HCT116 (cell line): ENCODE data around the gene MRPL33. TPM values are rescaled to one million over a fixed set of nuclear protein-coding genes. Genes with fewer than 3 reads are reported as not detected.

Source experiments
- ATAC-seq: fragments of 200-7000 bp; cut with Tn5 transposase; 2 replicates; pipeline ENCODE4 v1.9.1; 2020; ENCODE audit warnings: mild to moderate bottlenecking, moderate library complexity
- BruUV-seq: library from RNA; stranded (reverse); fragments of 400-500 nt; replicated peaks from 2 replicates; lab custom pipeline; 2021; lab: Mats Ljungman, UMichigan
- CTCF ChIA-PET: fragments of 300-600 bp; sonication (Branson Sonifier 250); formaldehyde crosslinking; loops from one replicate; lab custom pipeline; 2021; ENCODE audit warnings: antibody characterized with exemption; lab: Charles Lee
- POLR2A ChIA-PET: fragments of 300-600, 350-600 bp; sonication (Branson Sonifier 250); formaldehyde crosslinking; loops from one replicate; lab custom pipeline; 2021; ENCODE audit warnings: antibody characterized with exemption; lab: Charles Lee
- RAD21 ChIA-PET, 2 experiments: fragments of 300-600 bp; sonication (Branson Sonifier 250); formaldehyde crosslinking; loops; one replicate each; lab custom pipeline; 2023; ENCODE audit warnings: low total read pairs in 2 of 2; ENCODE audit not compliant: uncharacterized antibody in 2 of 2, unreplicated experiment in 2 of 2, low non-redundant PET in 1 of 2; lab: Charles Lee
- DNase-seq: peaks from one replicate; pipeline ENCODE4 v3.0.0-alpha.2; 2010; ENCODE audit warnings: low read depth, low spot score
- H2AFZ ChIP-seq: fragments of 200-600 bp; shearing (Covaris generic), sonication (generic); 2 replicates; pipeline ENCODE4 v1.6.1; 2017; ENCODE audit warnings: low read depth, mixed run types, mixed read lengths, antibody characterized with exemption, low read length; ENCODE audit not compliant: poor library complexity, severe bottlenecking
- H3K27ac ChIP-seq: 2 replicates; pipeline ENCODE4 v1.5.1; 2012; ENCODE audit warnings: low read depth, low read length
- H3K27me3 ChIP-seq: fragments of 200-600 bp; sonication (generic); 2 replicates; pipeline ENCODE4 v1.6.1; 2016; ENCODE audit warnings: mixed run types, low read length, mixed read lengths; ENCODE audit not compliant: insufficient read depth
- H3K36me3 ChIP-seq, 2 experiments: fragments of 200-500 bp in 1 of 2; fragments of 200-600 bp in 1 of 2; sonication (Bioruptor generic) in 1 of 2; sonication (generic) in 1 of 2; 2 replicates each; pipeline versions ENCODE4 v1.5.1 to v1.6.1; 2014 to 2016; ENCODE audit warnings: low read length in 2 of 2, inconsistent platforms in 1 of 2, mixed read lengths in 1 of 2, mixed run types in 1 of 2; ENCODE audit not compliant: insufficient read depth in 2 of 2, control insufficient read depth in 1 of 2
- H3K4me1 ChIP-seq, 2 experiments: fragments of 200-600 bp in 1 of 2; sonication (generic) in 1 of 2; 2 replicates each; pipeline versions ENCODE4 v1.5.1 to v1.6.1; 2012 to 2017; ENCODE audit warnings: low read length in 2 of 2, inconsistent platforms in 1 of 2, mild to moderate bottlenecking in 1 of 2, mixed read lengths in 1 of 2, mixed run types in 1 of 2, moderate library complexity in 1 of 2; ENCODE audit not compliant: insufficient read depth in 2 of 2, control insufficient read depth in 1 of 2
- H3K4me2 ChIP-seq: fragments of 200-600 bp; sonication (generic); 2 replicates; pipeline ENCODE4 v1.6.1; 2017; ENCODE audit warnings: mixed run types, low read length, mixed read lengths
- H3K4me3 ChIP-seq, 2 experiments: fragments of 200-600 bp in 1 of 2; sonication (generic) in 1 of 2; replicated peaks in 1 of 2; 2 replicates each; pipeline ENCODE4 v1.5.1; 2011 to 2016; ENCODE audit warnings: low read length in 2 of 2, control low read depth in 1 of 2, low read depth in 1 of 2, mild to moderate bottlenecking in 1 of 2, mixed read lengths in 1 of 2, mixed run types in 1 of 2
- H3K79me2 ChIP-seq: fragments of 200-600 bp; sonication (generic); 2 replicates; pipeline ENCODE4 v1.6.1; 2017; ENCODE audit warnings: mild to moderate bottlenecking, mixed run types, low read length, moderate library complexity, mixed read lengths; ENCODE audit not compliant: insufficient read depth
- H3K9ac ChIP-seq: fragments of 200-600 bp; sonication (generic); 2 replicates; pipeline ENCODE4 v1.6.1; 2016; ENCODE audit warnings: low read length, mixed read lengths
- H3K9me2 ChIP-seq: fragments of 200-600 bp; sonication (generic), shearing (Covaris generic); 2 replicates; pipeline ENCODE4 v1.6.1; 2017; ENCODE audit warnings: mixed run types, mild to moderate bottlenecking, moderate library complexity; ENCODE audit not compliant: insufficient read depth
- H3K9me3 ChIP-seq, 2 experiments: fragments of 200-500 bp in 1 of 2; fragments of 200-600 bp in 1 of 2; sonication (Bioruptor generic) in 1 of 2; sonication (generic) in 1 of 2; 2 replicates each; pipeline ENCODE4 v1.6.1; 2014 to 2017; ENCODE audit warnings: low read length in 2 of 2, mixed read lengths in 2 of 2, inconsistent platforms in 1 of 2, low read depth in 1 of 2, mild to moderate bottlenecking in 1 of 2, mixed run types in 1 of 2, moderate library complexity in 1 of 2; ENCODE audit not compliant: control insufficient read depth in 1 of 2, insufficient read depth in 1 of 2
- H4K20me1 ChIP-seq: fragments of 200-600 bp; sonication (generic), shearing (Covaris generic); 2 replicates; pipeline ENCODE4 v1.6.1; 2017; ENCODE audit warnings: mixed run types, mild to moderate bottlenecking, moderate library complexity; ENCODE audit not compliant: insufficient read depth
- ATF3 ChIP-seq: IDR thresholded peaks from 2 replicates; pipeline ENCODE4 v1.6.1; 2012
- CBX3 ChIP-seq: IDR thresholded peaks from 2 replicates; pipeline ENCODE4 v1.6.1; 2012; ENCODE audit warnings: low read depth
- CEBPB ChIP-seq: IDR thresholded peaks from 2 replicates; pipeline ENCODE4 v1.6.1; 2012; ENCODE audit warnings: low read depth
- CTCF ChIP-seq, 3 experiments: fragments of 200-600 bp in 1 of 3; sonication (generic) in 1 of 3; IDR thresholded peaks in 2 of 3; conservative IDR thresholded peaks in 1 of 3; 2 replicates each; pipeline ENCODE4 v1.5.1; 2012 to 2017; ENCODE audit warnings: low read depth in 2 of 3, low read length in 2 of 3, antibody characterized with exemption in 1 of 3, borderline replicate concordance in 1 of 3, control low read depth in 1 of 3, mild to moderate bottlenecking in 1 of 3, mixed read lengths in 1 of 3, mixed run types in 1 of 3, moderate library complexity in 1 of 3; ENCODE audit not compliant: insufficient read depth in 1 of 3
- EGR1 ChIP-seq: IDR thresholded peaks from 2 replicates; pipeline ENCODE4 v1.6.1; 2012; ENCODE audit warnings: low read depth
- ELF1 ChIP-seq: IDR thresholded peaks from 2 replicates; pipeline ENCODE4 v1.6.1; 2012; ENCODE audit warnings: low read depth, borderline replicate concordance
- EZH2phosphoT487 ChIP-seq: fragments of 200-600 bp; IDR thresholded peaks from 2 replicates; pipeline ENCODE4 v1.6.1; 2018; ENCODE audit warnings: antibody characterized with exemption, borderline replicate concordance
- FOSL1 ChIP-seq: IDR thresholded peaks from 2 replicates; pipeline ENCODE4 v1.6.1; 2012; ENCODE audit warnings: low read depth
- MAX ChIP-seq: IDR thresholded peaks from 2 replicates; pipeline ENCODE4 v1.6.1; 2012
- POLR2A ChIP-seq: IDR thresholded peaks from 2 replicates; pipeline ENCODE4 v1.7.0; 2011; ENCODE audit warnings: borderline replicate concordance; ENCODE audit not compliant: insufficient read depth, insufficient read length; ENCODE audit errors: extremely low read depth
- POLR2AphosphoS5 ChIP-seq: IDR thresholded peaks from 2 replicates; pipeline ENCODE4 v1.6.1; 2011; ENCODE audit warnings: mild to moderate bottlenecking, low read depth, low read length, moderate library complexity
- RAD21 ChIP-seq: IDR thresholded peaks from 2 replicates; pipeline ENCODE4 v1.6.1; 2012; ENCODE audit warnings: low read depth, mild to moderate bottlenecking
- REST ChIP-seq: IDR thresholded peaks from 2 replicates; pipeline ENCODE4 v1.6.1; 2012; ENCODE audit warnings: low read depth
- TCF7L2 ChIP-seq: IDR thresholded peaks from 2 replicates; pipeline ENCODE4 v1.7.0; 2011; ENCODE audit warnings: borderline replicate concordance, inconsistent platforms; ENCODE audit not compliant: insufficient read depth, insufficient read length; ENCODE audit errors: extremely low read depth
- intact Hi-C: fragments of 100-400 bp; cut with micrococcal nuclease; formaldehyde crosslinking; loops from 2 replicates; pipeline ENCODE4 v1.10.0; 2022
- total RNA-seq: library from RNA; stranded (reverse); gene quantifications from one replicate; pipeline ENCODE4 v1.2.1, GENCODE V29; 2021; ENCODE audit not compliant: unreplicated experiment

Gene MRPL33
- total RNA-seq, 1 experiment from 2014 or later: 66.3 TPM

GRCh38 chr2:27808984-27809383 is 37.5 kb downstream of the MRPL33 start:
- no peaks in the 10 kb centered on the region for H3K36me3 ChIP-seq
- no peak for TF ChIP-seq ELF1
- TF ChIP-seq ATF3: no peak
- TF ChIP-seq CEBPB: no peak
- no peak for TF ChIP-seq EGR1
- no peak for TF ChIP-seq RAD21
- no peaks in the 10 kb centered on the region for H3K9me2 ChIP-seq
- H2AFZ ChIP-seq: no peak overlapping the region
- no peaks in the 10 kb centered on the region for H3K79me2 ChIP-seq
- intact Hi-C loops: no loop called here
- H4K20me1 ChIP-seq: no peaks in the 10 kb centered on the region
- POLR2A ChIA-PET: no interaction called here
- no peaks in the 10 kb centered on the region for H3K4me1 ChIP-seq
- CTCF ChIA-PET: no interaction called here
- H3K27me3 ChIP-seq: no peaks in the 10 kb centered on the region
- no TSS peak for BruUV-seq
- H3K4me3 ChIP-seq: no peak overlapping the region
- no peak overlapping the region for H3K4me2 ChIP-seq
- no peak for ATAC-seq
- no peaks in the 10 kb centered on the region for H3K9me3 ChIP-seq
- H3K27ac ChIP-seq: no peak overlapping the region
- RAD21 ChIA-PET: no interaction called here
- DNase-seq: no peak
- no peak overlapping the region for H3K9ac ChIP-seq

- Histone ChIP-seq H3K9ac (no peak overlapping the region), H3K4me2 (no peak overlapping the region), H3K27me3 (no peaks in the 10 kb centered on the region), H4K20me1 (no peaks in the 10 kb centered on the region), H3K9me3 (no peaks in the 10 kb centered on the region), H3K79me2 (no peaks in the 10 kb centered on the region), H3K36me3 (no peaks in the 10 kb centered on the region), H3K4me3 (no peak overlapping the region), H2AFZ (no peak overlapping the region), H3K27ac (no peak overlapping the region), H3K9me2 (no peaks in the 10 kb centered on the region), H3K4me1 (no peaks in the 10 kb centered on the region)
- DNase-seq (no peak), ATAC-seq (no peak)
- intact Hi-C loops: no loop called here
- no TSS peak for BruUV-seq
- RAD21 ChIA-PET: interaction anchor here in 1 of 2 experiments (1.1 kb wide), 1 partner anchor 21 kb away, joined by 3 read pairs; no protein-coding TSS in a partner anchor
- POLR2A ChIA-PET: no interaction called here
- CTCF ChIA-PET: interaction anchor here (0.8 kb wide), 1 partner anchor 10 kb away, joined by 3 read pairs; no protein-coding TSS in a partner anchor
- TF ChIP-seq CEBPB (no peak), POLR2AphosphoS5 (no peak), POLR2A (no peak), FOSL1 (no peak), CBX3 (no peak), ATF3 (no peak), REST (no peak), RAD21 (no peak), CTCF (IDR thresholded peaks at IDR 0.05 in 2 of 3, conservative IDR thresholded peaks at IDR 0.05 in 1 of 3; ENCODE audit: borderline replicate concordance in 1 of 3, insufficient read depth in 1 of 3, low read depth in 2 of 3, low read length in 2 of 3) (no peak), EZH2phosphoT487 (no peak), TCF7L2 (no peak), MAX (no peak)
Observed at GRCh38 chr2:27809761-27810241, 38.3 kb downstream of the MRPL33 start.
